HEK293T (cell line): Measurements from ENCODE around the gene NTPCR.

Experiments
- CTCF ChIA-PET: fragments of 350-600 bp; formaldehyde crosslinking; extraction: SDS; loops from one replicate; lab custom pipeline; 2021; ENCODE audit warnings: antibody characterized with exemption, inconsistent platforms; lab: Yijun Ruan, JAX
- POLR2A ChIA-PET: fragments of 350-600 bp; formaldehyde crosslinking; extraction: SDS; loops from one replicate; lab custom pipeline; 2020; ENCODE audit warnings: antibody characterized with exemption, inconsistent platforms; lab: Yijun Ruan, JAX
- DNase-seq: peaks from one replicate; pipeline ENCODE4 v3.0.0; 2012; ENCODE audit warnings: mixed read lengths; ENCODE audit errors: extremely low spot score
- ARNT ChIP-seq: fragments of 450-650 bp; IDR thresholded peaks from 2 replicates; pipeline ENCODE4 v1.6.1; 2017; ENCODE audit warnings: mild to moderate bottlenecking
- BHLHE40 ChIP-seq: fragments of 450-650 bp; IDR thresholded peaks from 2 replicates; pipeline ENCODE4 v1.6.1; 2016; ENCODE audit warnings: mild to moderate bottlenecking, moderate library complexity, borderline replicate concordance
- CTBP1 ChIP-seq: fragments of 450-650 bp; IDR thresholded peaks from 2 replicates; pipeline ENCODE4 v1.6.1; 2016; ENCODE audit warnings: borderline replicate concordance
- ELF4 ChIP-seq: fragments of 450-650 bp; IDR thresholded peaks from 2 replicates; pipeline ENCODE4 v1.6.1; 2017; ENCODE audit warnings: antibody characterized with exemption
- FOXA1 ChIP-seq: fragments of 450-650 bp; IDR thresholded peaks from 2 replicates; pipeline ENCODE4 v1.6.1; 2016; ENCODE audit warnings: mild to moderate bottlenecking
- FOXK2 ChIP-seq: fragments of 450-650 bp; IDR thresholded peaks from 2 replicates; pipeline ENCODE4 v1.6.1; 2016; ENCODE audit warnings: mild to moderate bottlenecking
- FOXM1 ChIP-seq: fragments of 450-650 bp; IDR thresholded peaks from 2 replicates; pipeline ENCODE4 v1.6.1; 2017; ENCODE audit warnings: mild to moderate bottlenecking, borderline replicate concordance
- HDGF ChIP-seq: fragments of 450-650 bp; IDR thresholded peaks from 2 replicates; pipeline ENCODE4 v1.6.1; 2017; ENCODE audit warnings: antibody characterized with exemption, borderline replicate concordance
- L3MBTL2 ChIP-seq: fragments of 450-650 bp; conservative IDR thresholded peaks from 2 replicates; pipeline ENCODE4 v1.6.1; 2016; ENCODE audit warnings: mild to moderate bottlenecking
- LEF1 ChIP-seq: fragments of 450-650 bp; IDR thresholded peaks from 2 replicates; pipeline ENCODE4 v1.6.1; 2017; ENCODE audit warnings: mild to moderate bottlenecking, borderline replicate concordance
- NFRKB ChIP-seq: fragments of 450-650 bp; IDR thresholded peaks from 2 replicates; pipeline ENCODE4 v1.6.1; 2016; ENCODE audit warnings: mild to moderate bottlenecking, moderate library complexity
- SP1 ChIP-seq: fragments of 450-650 bp; IDR thresholded peaks from 2 replicates; pipeline ENCODE4 v1.6.1; 2017
- SUZ12 ChIP-seq: fragments of 450-650 bp; IDR thresholded peaks from 2 replicates; pipeline ENCODE4 v1.6.1; 2016; ENCODE audit warnings: mild to moderate bottlenecking
- TARDBP ChIP-seq: fragments of 450-650 bp; IDR thresholded peaks from 2 replicates; pipeline ENCODE4 v1.6.1; 2016
- ZNF384 ChIP-seq: fragments of 450-650 bp; IDR thresholded peaks from 2 replicates; pipeline ENCODE4 v1.6.1; 2016
- TF ChIP-seq, protein P1 (sequence below): fragments of 450-650 bp; IDR thresholded peaks from 2 replicates; pipeline ENCODE4 v1.6.1; 2016

NTPCR gene

DNA sequence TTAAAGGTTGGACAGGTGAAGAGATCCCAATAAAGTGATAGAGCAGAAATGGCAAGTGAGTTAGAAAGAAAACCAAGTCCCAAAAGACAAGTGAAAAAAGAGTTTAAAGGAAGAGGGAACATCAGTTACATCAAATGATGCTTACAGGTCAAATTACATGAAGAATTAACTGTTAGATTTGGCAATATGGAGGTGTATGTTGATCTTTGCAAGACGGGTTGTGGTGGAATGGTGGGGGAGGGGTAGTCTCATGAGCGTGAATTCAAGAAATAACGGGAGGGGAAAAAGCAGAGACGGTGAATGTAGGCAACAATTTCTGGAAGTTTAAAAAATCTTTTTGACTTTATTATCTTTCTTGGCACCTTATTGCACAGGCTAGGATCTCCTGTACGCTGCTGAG lies 76.6 kb downstream of the NTPCR start:
- TF ChIP-seq, protein P1, sequence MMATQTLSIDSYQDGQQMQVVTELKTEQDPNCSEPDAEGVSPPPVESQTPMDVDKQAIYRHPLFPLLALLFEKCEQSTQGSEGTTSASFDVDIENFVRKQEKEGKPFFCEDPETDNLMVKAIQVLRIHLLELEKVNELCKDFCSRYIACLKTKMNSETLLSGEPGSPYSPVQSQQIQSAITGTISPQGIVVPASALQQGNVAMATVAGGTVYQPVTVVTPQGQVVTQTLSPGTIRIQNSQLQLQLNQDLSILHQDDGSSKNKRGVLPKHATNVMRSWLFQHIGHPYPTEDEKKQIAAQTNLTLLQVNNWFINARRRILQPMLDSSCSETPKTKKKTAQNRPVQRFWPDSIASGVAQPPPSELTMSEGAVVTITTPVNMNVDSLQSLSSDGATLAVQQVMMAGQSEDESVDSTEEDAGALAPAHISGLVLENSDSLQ, result no peak
- CTCF ChIA-PET, result no interaction called here

DNA sequence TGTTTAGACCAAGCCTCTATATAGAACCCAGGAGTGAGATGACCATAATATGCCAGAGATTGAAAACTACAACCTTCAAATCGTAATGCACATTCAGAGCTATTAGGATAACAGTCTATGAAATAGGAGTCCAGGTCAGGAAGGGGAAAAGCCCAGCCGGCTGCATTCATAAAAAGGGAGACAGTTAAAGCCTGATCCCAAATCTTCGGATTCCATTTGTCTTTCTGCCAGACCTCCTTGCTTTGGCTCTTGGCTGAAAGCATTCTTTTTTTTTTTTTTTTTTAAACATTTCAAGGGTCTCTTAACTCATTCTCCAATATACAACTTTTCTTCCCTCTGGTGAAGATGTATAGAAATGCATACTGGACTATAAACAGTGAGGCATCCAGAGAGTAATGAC lies 81.1 kb downstream of the NTPCR start:
- ChIA-PET CTCF (no interaction called here), POLR2A (no interaction called here)
- no peak for TF ChIP-seq ELF4
- TF ChIP-seq HDGF, result no peak
- no peak for TF ChIP-seq FOXM1
- no peak for TF ChIP-seq NFRKB
- TF ChIP-seq FOXK2, result no peak
- no peak for TF ChIP-seq L3MBTL2
- no peak for TF ChIP-seq FOXA1
- no peak for TF ChIP-seq CTBP1
- TF ChIP-seq LEF1, result no peak
- no peak for DNase-seq

More for the DNA sequence above, 76.6 kb downstream of the NTPCR start:
- POLR2A ChIA-PET, result no interaction called here
- no peak for DNase-seq

DNA sequence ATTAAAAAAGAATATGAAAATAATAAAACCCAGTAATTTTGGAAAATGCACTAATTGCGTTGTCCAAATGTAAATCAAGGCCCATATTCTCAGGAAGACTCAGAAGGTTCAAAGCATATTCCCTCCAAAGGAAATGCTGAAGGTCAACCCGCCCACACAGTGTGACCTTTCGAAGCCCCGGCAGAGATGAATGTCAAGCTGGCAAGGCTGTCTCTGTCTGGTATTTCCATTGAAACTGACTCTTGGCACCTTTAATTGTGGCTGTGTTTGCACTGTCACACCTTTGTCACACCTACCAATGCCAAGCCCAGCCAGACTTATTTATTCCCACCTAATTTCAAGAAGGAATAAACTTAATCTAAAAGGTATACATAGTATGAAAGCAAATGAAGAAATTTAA lies 82.5 kb downstream of the NTPCR start:
- POLR2A ChIA-PET, result no interaction called here
- DNase-seq, result no peak
- CTCF ChIA-PET, result no interaction called here
- TF ChIP-seq CTBP1, result no peak
- TF ChIP-seq ZNF384, result no peak
- TF ChIP-seq BHLHE40, result no peak
- no peak for TF ChIP-seq HDGF
- TF ChIP-seq FOXM1, result no peak
- TF ChIP-seq FOXA1, result no peak
- TF ChIP-seq NFRKB, result no peak
- no peak for TF ChIP-seq SP1
- no peak for TF ChIP-seq FOXK2
- TF ChIP-seq, protein P1, result no peak
- no peak for TF ChIP-seq TARDBP
- TF ChIP-seq ELF4, result no peak
- no peak for TF ChIP-seq L3MBTL2
- no peak for TF ChIP-seq SUZ12
- no peak for TF ChIP-seq ARNT
- no peak for TF ChIP-seq LEF1

DNA sequence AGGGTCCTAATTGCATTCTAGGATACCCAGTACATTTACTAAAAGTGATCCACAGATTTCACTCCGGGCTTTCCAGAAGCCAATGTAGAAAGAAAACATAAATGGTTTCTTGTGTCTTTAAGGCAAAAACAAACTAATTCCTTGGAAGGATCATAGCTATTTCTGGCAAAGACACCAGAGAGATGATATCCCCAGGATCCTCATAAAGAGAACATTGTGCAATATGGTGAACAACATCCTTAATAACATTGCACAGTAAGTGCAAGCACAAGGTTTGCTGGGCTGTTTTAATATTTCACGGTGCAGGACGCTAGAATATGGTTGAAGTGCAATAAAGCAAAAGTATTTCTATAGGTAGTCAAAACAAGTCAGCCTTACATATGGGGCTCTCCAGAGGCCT lies 83.0 kb downstream of the NTPCR start:
- TF ChIP-seq, protein P1, result no peak
- TF ChIP-seq SUZ12 (no peak), FOXA1 (no peak), BHLHE40 (no peak), SP1 (no peak), ZNF384 (no peak), ELF4 (no peak), ARNT (no peak), L3MBTL2 (no peak), HDGF (no peak), TARDBP (no peak), LEF1 (no peak), FOXK2 (no peak), NFRKB (no peak), CTBP1 (no peak), FOXM1 (no peak)
- POLR2A ChIA-PET, result no interaction called here
- CTCF ChIA-PET, result no interaction called here
- DNase-seq, result no peak
